Stomach (tissue), 9 donors: ENCODE measurements around the gene JSRP1. TPM values are rescaled to one million over a fixed set of nuclear protein-coding genes. Genes with fewer than 3 reads are reported as not detected.

Source experiments
- DNase-seq, 2 donors: peaks; one replicate each; pipeline versions ENCODE4 v3.0.0 to v3.0.0-alpha.2; 2013 to 2019
- H3K27ac ChIP-seq, 5 donors: fragments of 200-600 bp in 4 of 5; sonication (generic) in 4 of 5; one replicate each; pipeline ENCODE4 v1.5.1; 2013 to 2019; ENCODE audit warnings: mild to moderate bottlenecking in 1 of 5, moderate library complexity in 1 of 5
- H3K27me3 ChIP-seq, 3 donors: fragments of 200-600 bp; sonication (generic); one replicate each; pipeline ENCODE4 v1.5.1; 2017 to 2019; ENCODE audit warnings: mixed run types in 1 of 3
- H3K36me3 ChIP-seq, 4 donors: fragments of 200-600 bp; sonication (generic); 1 replicate in 3 of 4; 2 replicates in 1 of 4; pipeline ENCODE4 v1.5.1; 2016 to 2019
- H3K4me1 ChIP-seq, 4 donors: fragments of 200-600 bp; sonication (generic); one replicate each; pipeline ENCODE4 v1.5.1; 2016 to 2019
- H3K4me3 ChIP-seq, 4 donors: fragments of 200-600 bp; sonication (generic) in 3 of 4; one replicate each; pipeline ENCODE4 v1.5.1; 2016 to 2019; ENCODE audit warnings: mild to moderate bottlenecking in 1 of 4
- H3K9me3 ChIP-seq, 4 donors: fragments of 200-600 bp; sonication (generic); one replicate each; pipeline ENCODE4 v1.5.1; 2016 to 2019
- CTCF ChIP-seq, 7 experiments: fragments of 450-650 bp in 4 of 7; fragments of 200-600 bp in 3 of 7; sonication (generic) in 3 of 7; IDR thresholded peaks; one replicate each; pipeline ENCODE4 v1.5.1; 2016 to 2019; ENCODE audit warnings: antibody characterized with exemption in 7 of 7, control low read depth in 2 of 7, mild to moderate bottlenecking in 1 of 7
- EP300 ChIP-seq: sonication (generic); formaldehyde crosslinking; IDR thresholded peaks from one replicate; pipeline ENCODE4 v1.6.1; 2017; ENCODE audit warnings: antibody characterized with exemption
- POLR2A ChIP-seq, 4 donors: fragments of 450-650 bp; IDR thresholded peaks; one replicate each; pipeline ENCODE4 v1.6.1; 2016; ENCODE audit warnings: antibody characterized with exemption in 4 of 4, control low read depth in 2 of 4, mild to moderate bottlenecking in 1 of 4, moderate library complexity in 1 of 4
- POLR2AphosphoS5 ChIP-seq, 3 donors: sonication (generic); formaldehyde crosslinking; IDR thresholded peaks; one replicate each; pipeline ENCODE4 v1.6.1; 2016; ENCODE audit warnings: antibody characterized with exemption in 3 of 3
- WGBS, 5 donors: extraction: QIAGEN DNeasy Blood & Tissue Kit in 3 of 5; methylation state at CpG; one replicate each; pipeline versions ENCODE4 v1.1.5 to v1.1.7; 2013 to 2018; 5-methylcytosine and 5-hydroxymethylcytosine counted together
- intact Hi-C: fragments of 100-400 bp; cut with DNase I; formaldehyde crosslinking; loops from one replicate; pipeline ENCODE4 v1.15.1; 2023; ENCODE audit warnings: low total_unique reads
- polyA plus RNA-seq, 3 donors: library from polyadenylated mRNA; stranded (reverse); fragments of 200-250 nt; gene quantifications; one replicate each; pipeline ENCODE4 v1.2.3, GENCODE V29; 2013
- total RNA-seq, 5 donors: library from RNA; depleted of rRNA; stranded (reverse); fragments of >200 nt; gene quantifications; one replicate each; pipeline versions ENCODE4 v1.1.0 to v1.2.3, GENCODE V29; 2014 to 2016
- donor health status: healthy with polysubstance abuse.
- donor health status: Bipolar disorder and iron deficiency.
- donor health status: healthy.

Gene JSRP1
- total and polyA plus RNA-seq, 8 donors = 0.58 to 0.75 (median 0.68) TPM; not detected in 5

DNA sequence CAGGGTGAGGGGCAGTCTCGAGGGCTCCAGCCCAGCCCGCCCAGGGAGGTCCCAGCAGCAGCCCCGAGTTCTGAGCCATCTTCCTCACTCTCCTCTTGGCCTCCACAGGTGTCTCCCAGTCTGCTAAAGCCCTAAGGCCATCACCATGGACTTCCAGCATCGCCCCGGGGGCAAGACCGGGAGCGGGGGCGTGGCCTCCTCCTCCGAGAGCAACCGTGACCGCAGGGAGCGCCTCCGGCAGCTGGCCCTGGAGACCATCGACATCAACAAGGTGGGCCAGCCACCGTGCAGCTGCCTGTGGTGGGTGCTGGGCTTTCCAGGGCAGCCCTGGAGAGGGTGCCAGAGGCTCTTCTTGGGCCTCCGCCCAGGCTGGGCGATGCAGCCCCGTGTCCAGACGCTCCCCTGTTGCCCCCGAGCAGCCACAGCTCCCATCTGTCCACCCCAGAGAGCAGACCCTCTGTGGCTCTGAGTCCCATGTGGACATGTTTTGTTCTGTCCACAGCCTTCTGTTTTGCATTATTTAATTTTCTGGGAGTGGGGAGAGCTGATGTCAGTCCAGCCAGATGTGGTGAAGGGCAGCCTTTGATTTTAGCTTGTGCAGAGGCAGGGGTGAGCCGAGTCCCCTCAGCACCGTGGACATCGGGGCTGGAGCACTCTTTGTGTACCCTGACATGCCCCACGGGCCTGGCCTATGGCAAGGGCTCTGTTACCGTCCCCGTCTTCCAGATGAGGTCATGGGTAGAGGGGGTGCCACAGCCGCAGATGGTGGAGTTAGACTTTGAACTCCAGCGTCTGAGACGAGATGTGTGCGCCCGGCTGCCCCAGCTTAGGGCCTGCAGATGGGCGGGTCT lies 12.7 kb downstream of the JSRP1 start:
- peak in 1 of 2 donors; percentile 83 for DNase-seq
- WGBS, 5 donors = 69 to 85% (median 79%) methylated on average over 18 to 32 of the region's 32 CpGs
- Histone ChIP-seq H3K4me3 (no peak overlapping the region), H3K36me3 (peaks cover 54 to 67% (median 62%) of the 10 kb centered on the region in 4 donors), H3K27ac (no peak overlapping the region), H3K27me3 (peaks cover 0 to 9% (median 0%) of the 10 kb centered on the region in 3 donors), H3K9me3 (no peaks in the 10 kb centered on the region), H3K4me1 (peaks cover 41 to 74% (median 51%) of the 10 kb centered on the region in 4 donors)
- TF ChIP-seq EP300 (no peak), POLR2A (IDR thresholded peaks at IDR 0.05) (no peak), CTCF (IDR thresholded peaks at IDR 0.05) (no peak), POLR2AphosphoS5 (IDR thresholded peaks at IDR 0.05) (no peak)
- intact Hi-C loops = no loop called here

- Histone ChIP-seq H3K27me3 (peaks cover 0 to 3% (median 0%) of the 10 kb centered on the region in 3 donors), H3K4me3 (no peak overlapping the region), H3K4me1 (peaks cover 48 to 80% (median 58%) of the 10 kb centered on the region in 4 donors), H3K9me3 (no peaks in the 10 kb centered on the region), H3K36me3 (peaks cover 49 to 61% (median 55%) of the 10 kb centered on the region in 4 donors), H3K27ac (no peak overlapping the region)
- 87 to 92% (median 90%) methylated on average over 7 to 8 of the region's 8 CpGs for WGBS, 5 donors
- intact Hi-C loops = no loop called here
- DNase-seq = no peak
- TF ChIP-seq EP300 (no peak), POLR2A (IDR thresholded peaks at IDR 0.05) (no peak), CTCF (IDR thresholded peaks at IDR 0.05) (no peak), POLR2AphosphoS5 (IDR thresholded peaks at IDR 0.05) (no peak)
Measured at GRCh38 chr19:2242816-2243215, 13.4 kb downstream of the JSRP1 start.

- Histone ChIP-seq H3K36me3 (peaks cover 42 to 54% (median 48%) of the 10 kb centered on the region in 4 donors), H3K4me1 (peaks cover 55 to 84% (median 63%) of the 10 kb centered on the region in 4 donors), H3K27me3 (no peaks in the 10 kb centered on the region), H3K4me3 (no peak overlapping the region), H3K27ac (no peak overlapping the region), H3K9me3 (no peaks in the 10 kb centered on the region)
- TF ChIP-seq POLR2A (IDR thresholded peaks at IDR 0.05) (no peak), EP300 (no peak), POLR2AphosphoS5 (IDR thresholded peaks at IDR 0.05) (no peak), CTCF (IDR thresholded peaks at IDR 0.05) (no peak)
- intact Hi-C loops = no loop called here
- no peak for DNase-seq
- 69 to 82% (median 79%) methylated on average over 9 to 12 of the region's 12 CpGs for WGBS, 5 donors
Measured at GRCh38 chr19:2242092-2242537, 14.1 kb downstream of the JSRP1 start.

DNA sequence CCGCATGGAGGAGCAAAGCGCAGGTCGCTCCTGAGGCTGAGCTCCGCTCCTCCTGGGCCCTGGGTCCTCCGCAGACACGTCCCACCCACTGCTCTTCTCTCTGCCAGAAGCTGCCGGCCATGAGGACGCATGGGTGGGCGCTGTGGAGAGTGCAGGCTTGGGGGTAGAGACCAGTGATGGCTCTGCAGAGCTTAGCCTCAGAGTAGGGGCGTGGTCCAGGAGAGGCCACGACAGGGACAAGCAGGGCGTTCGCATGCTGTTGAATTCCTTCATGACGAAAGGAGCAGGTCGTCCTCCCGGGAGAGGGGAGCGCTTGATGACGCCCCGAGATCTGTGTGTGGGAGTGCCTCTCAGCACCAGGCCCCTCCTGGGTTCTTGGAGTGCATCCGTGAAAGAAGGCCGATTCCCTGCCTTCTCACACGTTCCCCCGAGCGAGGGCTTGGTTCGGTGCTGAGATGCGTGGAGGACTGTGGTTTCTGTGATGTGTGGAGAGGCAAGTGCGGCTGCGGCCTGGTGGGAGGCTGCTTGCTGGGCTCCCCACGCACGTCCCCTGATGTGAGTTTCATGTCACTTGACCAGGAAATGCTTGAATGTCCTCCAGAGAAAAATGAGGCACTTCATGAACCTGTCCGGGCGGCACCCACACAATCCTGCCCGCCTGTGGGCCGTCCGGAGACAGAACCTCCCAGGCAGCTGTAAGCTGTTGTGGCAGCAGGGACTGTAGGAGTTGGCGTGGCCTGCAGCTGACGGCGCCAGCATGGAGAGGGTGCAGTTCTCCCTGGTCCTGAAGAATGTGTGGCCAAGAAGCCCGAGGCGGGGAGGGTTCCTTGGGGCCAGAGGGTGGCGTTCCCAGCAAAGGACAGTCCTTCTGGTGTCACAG lies 15.1 kb downstream of the JSRP1 start:
- H3K4me3 ChIP-seq = peak overlapping the region in 2 of 4 donors; percentile 44 to 88
- TF ChIP-seq POLR2AphosphoS5 (IDR thresholded peaks at IDR 0.05) (no peak), CTCF (IDR thresholded peaks at IDR 0.05) (no peak), EP300 (no peak), POLR2A (IDR thresholded peaks at IDR 0.05) (no peak)
- DNase-seq = no peak
- H3K36me3 ChIP-seq = peaks cover 32 to 44% (median 38%) of the 10 kb centered on the region in 4 donors
- H3K27me3 ChIP-seq = no peaks in the 10 kb centered on the region
- peak overlapping the region in 3 of 5 donors; percentile 58 to 73 (median 65) for H3K27ac ChIP-seq
- WGBS, 5 donors = 62 to 76% (median 70%) methylated on average over 35 to 41 of the region's 41 CpGs
- no peaks in the 10 kb centered on the region for H3K9me3 ChIP-seq
- intact Hi-C loops = no loop called here
- H3K4me1 ChIP-seq = peaks cover 55 to 76% (median 66%) of the 10 kb centered on the region in 4 donors
